Esophagus muscularis mucosa (tissue), 3 donors: ENCODE results near the gene ASPHD2.
"Not testable (repeated sequence)": the region's sequence is repeated elsewhere in the genome, so short reads cannot be mapped to it uniquely, and the experiment has no call there.

Experiments used
- POLR2A ChIP-seq: fragments of 450-650 bp; IDR thresholded peaks from one replicate; pipeline ENCODE4 v1.6.1; 2017; ENCODE audit warnings: antibody characterized with exemption, moderate library complexity, mild to moderate bottlenecking, low read depth
- POLR2AphosphoS5 ChIP-seq, 2 donors: sonication (generic); formaldehyde crosslinking; IDR thresholded peaks; one replicate each; pipeline ENCODE4 v1.6.1; 2017; ENCODE audit warnings: antibody characterized with exemption in 2 of 2
- TF ChIP-seq, protein P1 (sequence below), 3 experiments: fragments of 200-600 bp in 2 of 3; fragments of 450-650 bp in 1 of 3; sonication (generic) in 2 of 3; IDR thresholded peaks; one replicate each; pipeline ENCODE4 v1.5.1; 2017 to 2019; ENCODE audit warnings: antibody characterized with exemption in 3 of 3, mild to moderate bottlenecking in 2 of 3, moderate library complexity in 1 of 3

DNA sequence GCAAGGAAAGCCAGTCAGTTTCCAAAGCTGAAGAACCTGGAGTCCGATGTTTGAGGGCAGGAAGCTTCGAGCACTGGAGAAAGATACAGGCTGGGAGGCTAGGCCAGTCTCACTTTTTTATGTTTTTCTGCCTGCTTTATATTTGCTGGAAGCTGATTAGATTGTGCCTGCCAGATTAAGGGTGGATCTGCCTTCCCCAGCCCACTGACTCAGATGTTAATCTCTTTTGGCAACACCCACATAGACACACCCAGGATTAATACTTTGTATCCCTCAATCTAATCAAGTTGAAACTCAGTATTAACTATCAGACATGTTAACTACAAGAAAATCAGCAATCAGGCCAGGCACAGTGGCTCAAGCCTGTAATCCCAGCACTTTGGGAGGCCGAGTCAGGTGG lies 9.7 kb downstream of the ASPHD2 start:
- TF ChIP-seq POLR2A; POLR2AphosphoS5 (IDR thresholded peaks at IDR 0.05): not testable (repeated sequence)
- TF ChIP-seq, protein P1, sequence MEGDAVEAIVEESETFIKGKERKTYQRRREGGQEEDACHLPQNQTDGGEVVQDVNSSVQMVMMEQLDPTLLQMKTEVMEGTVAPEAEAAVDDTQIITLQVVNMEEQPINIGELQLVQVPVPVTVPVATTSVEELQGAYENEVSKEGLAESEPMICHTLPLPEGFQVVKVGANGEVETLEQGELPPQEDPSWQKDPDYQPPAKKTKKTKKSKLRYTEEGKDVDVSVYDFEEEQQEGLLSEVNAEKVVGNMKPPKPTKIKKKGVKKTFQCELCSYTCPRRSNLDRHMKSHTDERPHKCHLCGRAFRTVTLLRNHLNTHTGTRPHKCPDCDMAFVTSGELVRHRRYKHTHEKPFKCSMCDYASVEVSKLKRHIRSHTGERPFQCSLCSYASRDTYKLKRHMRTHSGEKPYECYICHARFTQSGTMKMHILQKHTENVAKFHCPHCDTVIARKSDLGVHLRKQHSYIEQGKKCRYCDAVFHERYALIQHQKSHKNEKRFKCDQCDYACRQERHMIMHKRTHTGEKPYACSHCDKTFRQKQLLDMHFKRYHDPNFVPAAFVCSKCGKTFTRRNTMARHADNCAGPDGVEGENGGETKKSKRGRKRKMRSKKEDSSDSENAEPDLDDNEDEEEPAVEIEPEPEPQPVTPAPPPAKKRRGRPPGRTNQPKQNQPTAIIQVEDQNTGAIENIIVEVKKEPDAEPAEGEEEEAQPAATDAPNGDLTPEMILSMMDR (IDR thresholded peaks at IDR 0.05): not testable (repeated sequence)
